NB4 (cell line): ENCODE data around the gene PPFIBP2.

Experiments used
- CTCF ChIP-seq: IDR thresholded peaks from one replicate; pipeline ENCODE4 v1.5.1; 2012; ENCODE audit warnings: low read depth, low read length
- MAX ChIP-seq: IDR thresholded peaks from 2 replicates; pipeline ENCODE4 v1.6.1; 2011; ENCODE audit warnings: low read depth, low read length
- POLR2A ChIP-seq: IDR thresholded peaks from 2 replicates; pipeline ENCODE4 v1.6.1; 2011; ENCODE audit warnings: mild to moderate bottlenecking; ENCODE audit not compliant: insufficient read length; ENCODE audit errors: extremely low read depth

- TF ChIP-seq POLR2A, result no peak
- TF ChIP-seq CTCF, result no peak
- TF ChIP-seq MAX, result no peak
These were observed 38.9 kb downstream of the PPFIBP2 start for GRCh38 chr11:7552666-7553065.
